ENCODE data around the gene ZBTB7C. TPM values are rescaled to one million over a fixed set of nuclear protein-coding genes. Genes with fewer than 3 reads are reported as not detected.

ZBTB7C gene
- total and polyA plus RNA-seq, 2 of the 4 experiments (the other 2 are of a cell fraction) = not detected

DNA sequence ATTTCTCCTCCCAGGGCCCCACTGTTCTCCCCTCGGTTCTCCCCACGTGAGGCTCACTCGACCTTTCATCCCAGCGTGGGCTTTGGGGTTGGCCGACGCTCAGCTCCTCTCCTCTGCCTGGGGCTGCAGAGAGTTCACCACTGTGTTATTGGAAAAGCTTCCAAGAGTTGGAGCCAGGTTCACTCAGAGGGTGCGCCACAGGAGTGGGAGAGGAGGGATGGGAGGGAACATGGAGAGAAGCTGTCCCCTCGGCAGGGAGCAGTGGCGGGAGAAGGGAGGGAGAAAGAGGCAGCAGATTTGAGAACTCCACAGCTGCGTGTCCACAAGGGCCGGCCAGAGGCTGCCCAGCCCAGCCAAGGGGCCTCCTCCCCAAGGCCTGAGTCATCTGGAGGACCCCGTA is 281.6 kb downstream of the ZBTB7C start:
- no peak overlapping the region for H2BK20ac ChIP-seq (ENCODE audit: low read depth, low read length)
- ChIA-PET CTCF (no interaction called here), POLR2A (ENCODE audit: unreplicated experiment) (no interaction called here)
- H3K23ac ChIP-seq (ENCODE audit: low read depth, low read length) = no peak overlapping the region
- H3K56ac ChIP-seq (ENCODE audit: extremely low read depth, insufficient read depth, low read length) = no peak overlapping the region
- H3K9me1 ChIP-seq (ENCODE audit: insufficient read depth, low read length) = no peaks in the 10 kb centered on the region
- no peak overlapping the region for H2AK5ac ChIP-seq (ENCODE audit: low read depth, low read length)
- H2AFZ ChIP-seq (replicated peaks; ENCODE audit: low read length, poor library complexity) = no peak overlapping the region
- H3K4me3 ChIP-seq (ENCODE audit: insufficient read depth, low read depth, low read length) = no peak overlapping the region
- H3K14ac ChIP-seq (replicated peaks; ENCODE audit: low read depth, low read length) = no peak overlapping the region
- no peak overlapping the region for H3K18ac ChIP-seq (ENCODE audit: low read depth, low read length)
- no peak overlapping the region for H3K4ac ChIP-seq (ENCODE audit: low read depth, low read length)
- H2AK9ac ChIP-seq (replicated peaks; ENCODE audit: low read depth, low read length, poor library complexity) = no peak overlapping the region
- H3K4me1 ChIP-seq (ENCODE audit: control insufficient read depth, insufficient read depth, low read length) = no peaks in the 10 kb centered on the region
- no peak overlapping the region for H3K9ac ChIP-seq (ENCODE audit: low read depth, low read length)
- intact Hi-C loops (cut with micrococcal nuclease) (no loop called here), dilution Hi-C loops (cut with HindIII; ENCODE audit: low sequenced_read_pairs, unreplicated experiment) (no loop called here), in situ Hi-C loops (cut with MboI; ENCODE audit: low sequenced_read_pairs) (no loop called here)
- H2BK120ac ChIP-seq (ENCODE audit: low read depth, low read length) = no peak overlapping the region
- no peak overlapping the region for H3K4me2 ChIP-seq (ENCODE audit: low read depth, low read length)
- no peak overlapping the region for H2BK15ac ChIP-seq (ENCODE audit: low read depth, low read length)
- no peaks in the 10 kb centered on the region for H3K9me3 ChIP-seq (ENCODE audit: control insufficient read depth, insufficient read depth, low read length)
- H4K20me1 ChIP-seq (ENCODE audit: insufficient read depth, low read length) = no peaks in the 10 kb centered on the region
- no peak for TF ChIP-seq CTCF (conservative IDR thresholded peaks at IDR 0.05; ENCODE audit: low read depth, low read length)
- TF ChIP-seq POLR2A (IDR thresholded peaks at IDR 0.05; ENCODE audit: low read depth, low read length) = no peak
- no peak for TF ChIP-seq NFE2L2 (IDR thresholded peaks at IDR 0.05; ENCODE audit: low read depth, low read length)
- no peak for TF ChIP-seq MXI1 (IDR thresholded peaks at IDR 0.05; ENCODE audit: borderline replicate concordance, low read depth, low read length)
- H4K8ac ChIP-seq (ENCODE audit: low read depth in 2 of 2, low read length in 2 of 2) = no peak overlapping the region
- H3K27me3 ChIP-seq (ENCODE audit: control insufficient read depth, insufficient read depth, low read length) = peaks cover 10% of the 10 kb centered on the region
- no peaks in the 10 kb centered on the region for H3K79me1 ChIP-seq (ENCODE audit: low read depth in 1 of 2, low read length in 2 of 2)
- H3K36me3 ChIP-seq (ENCODE audit: control insufficient read depth, insufficient read depth, low read length) = no peaks in the 10 kb centered on the region
- DNase-seq (no peak), ATAC-seq (ENCODE audit: low read depth) (no peak)
- no peak overlapping the region for H3K27ac ChIP-seq (ENCODE audit: insufficient read depth, low read length)
- no peak overlapping the region for H2BK5ac ChIP-seq (ENCODE audit: low read depth, low read length, poor library complexity, severe bottlenecking)
- no peak overlapping the region for H4K5ac ChIP-seq (ENCODE audit: low read depth, low read length)
- no CpG with 5 or more reads among the region's 12 CpGs for WGBS, 2 experiments (ENCODE audit: extremely low coverage in 2 of 2, insufficient read length in 1 of 2)
- BruUV-seq (replicated peaks) = no TSS peak
- no peak overlapping the region for H4K91ac ChIP-seq (ENCODE audit: insufficient read depth, low read depth, low read length)
